GM18502 (cell line): ENCODE measurements around the gene RNU1-1.
"Not testable (repeated sequence)": the region's sequence is repeated elsewhere in the genome, so short reads cannot be mapped to it uniquely, and the experiment has no call there.

Experiments used
- ATAC-seq: cut with Tn5 transposase; IDR thresholded peaks from one replicate; pipeline ENCODE4 v1.9.1; 2021; ENCODE audit warnings: mild to moderate bottlenecking; ENCODE audit not compliant: unreplicated experiment, poor library complexity

Gene RNU1-1

GRCh38 chr1:16498047-16498446 is 16.0 kb downstream of the RNU1-1 start:
- not testable (repeated sequence) for ATAC-seq

GRCh38 chr1:16497474-16497904 is 16.6 kb downstream of the RNU1-1 start:
- ATAC-seq: not testable (repeated sequence)

GRCh38 chr1:16493731-16494130 is 20.4 kb downstream of the RNU1-1 start:
- ATAC-seq: not testable (repeated sequence)

- not testable (repeated sequence) for ATAC-seq
These were observed 21.1 kb downstream of the RNU1-1 start for GRCh38 chr1:16492937-16493336.

GRCh38 chr1:16491056-16491675 is 22.9 kb downstream of the RNU1-1 start:
- no peak for ATAC-seq

- not testable (repeated sequence) for ATAC-seq
These were observed 24.7 kb downstream of the RNU1-1 start for GRCh38 chr1:16489195-16489880.

GRCh38 chr1:16487011-16487410 is 27.1 kb downstream of the RNU1-1 start:
- ATAC-seq: not testable (repeated sequence)

- not testable (repeated sequence) for ATAC-seq
These were observed 27.8 kb downstream of the RNU1-1 start for GRCh38 chr1:16486316-16486715.

GRCh38 chr1:16484931-16485330 is 29.2 kb downstream of the RNU1-1 start:
- no peak for ATAC-seq

GRCh38 chr1:16484501-16484835 is 29.6 kb downstream of the RNU1-1 start:
- ATAC-seq: no peak

- not testable (repeated sequence) for ATAC-seq
These were observed 30.2 kb downstream of the RNU1-1 start for GRCh38 chr1:16483639-16484500.

- ATAC-seq: not testable (repeated sequence)
These were observed 30.9 kb downstream of the RNU1-1 start for GRCh38 chr1:16483146-16483545.

GRCh38 chr1:16478091-16478490 is 36.0 kb downstream of the RNU1-1 start:
- no peak for ATAC-seq

- ATAC-seq: not testable (repeated sequence)
These were observed 38.0 kb downstream of the RNU1-1 start for GRCh38 chr1:16475771-16476770.

- not testable (repeated sequence) for ATAC-seq
These were observed 39.2 kb downstream of the RNU1-1 start for GRCh38 chr1:16474891-16475290.

GRCh38 chr1:16474166-16474800 is 39.8 kb downstream of the RNU1-1 start:
- ATAC-seq: no peak

- ATAC-seq: no peak
These were observed 45.5 kb downstream of the RNU1-1 start for GRCh38 chr1:16468558-16468957.

- no peak for ATAC-seq
These were observed 49.0 kb downstream of the RNU1-1 start for GRCh38 chr1:16464917-16465625.
